Colon (tissue), 2 donors: ENCODE data around the gene TRPV6.

Experiments used
- FAIRE-seq: peaks from 2 replicates; lab custom pipeline; 2012; peaks lifted over from hg19 to GRCh38; lab: Jason Lieb, UNC
- donor health status: control.
- donor health status: control.

TRPV6 gene

GRCh38 chr7:142885311-142886230 is at the start of gene TRPV6:
TRPV6 (minus strand) TSS chr7:142885745.
- FAIRE-seq, result no peak

- no peak for FAIRE-seq
Observed at GRCh38 chr7:142934056-142934455, 48.5 kb upstream of the TRPV6 start.

DNA sequence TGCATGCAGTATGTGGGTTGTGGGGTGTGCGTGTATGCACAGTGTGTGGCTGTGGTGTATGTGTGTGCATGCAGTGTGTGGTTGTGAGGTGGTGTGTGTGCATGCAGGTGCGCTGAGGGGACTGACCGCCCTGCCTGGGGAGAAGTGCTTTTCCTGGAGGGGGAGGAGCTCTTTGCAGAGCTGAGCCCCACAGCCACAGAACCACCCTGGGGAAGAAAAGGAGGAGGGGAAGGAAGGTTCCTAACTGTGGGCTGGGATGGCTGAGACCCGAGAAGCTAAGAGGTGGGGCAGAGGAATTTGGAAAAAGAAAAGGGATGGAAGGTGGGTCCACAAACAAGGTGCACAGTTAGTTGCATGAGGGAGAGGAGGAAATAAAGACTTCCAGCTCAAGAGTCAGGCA is 48.1 kb upstream of the TRPV6 start, which contains the start of gene TRPV5:
TRPV5 (minus strand) TSS at position 123 of the 400 bp plus-strand sequence. CDS start 287 bp downstream, outside the sequence.
- no peak for FAIRE-seq

- FAIRE-seq, result no peak
Observed at GRCh38 chr7:142933092-142933475, 47.5 kb upstream of the TRPV6 start.

DNA sequence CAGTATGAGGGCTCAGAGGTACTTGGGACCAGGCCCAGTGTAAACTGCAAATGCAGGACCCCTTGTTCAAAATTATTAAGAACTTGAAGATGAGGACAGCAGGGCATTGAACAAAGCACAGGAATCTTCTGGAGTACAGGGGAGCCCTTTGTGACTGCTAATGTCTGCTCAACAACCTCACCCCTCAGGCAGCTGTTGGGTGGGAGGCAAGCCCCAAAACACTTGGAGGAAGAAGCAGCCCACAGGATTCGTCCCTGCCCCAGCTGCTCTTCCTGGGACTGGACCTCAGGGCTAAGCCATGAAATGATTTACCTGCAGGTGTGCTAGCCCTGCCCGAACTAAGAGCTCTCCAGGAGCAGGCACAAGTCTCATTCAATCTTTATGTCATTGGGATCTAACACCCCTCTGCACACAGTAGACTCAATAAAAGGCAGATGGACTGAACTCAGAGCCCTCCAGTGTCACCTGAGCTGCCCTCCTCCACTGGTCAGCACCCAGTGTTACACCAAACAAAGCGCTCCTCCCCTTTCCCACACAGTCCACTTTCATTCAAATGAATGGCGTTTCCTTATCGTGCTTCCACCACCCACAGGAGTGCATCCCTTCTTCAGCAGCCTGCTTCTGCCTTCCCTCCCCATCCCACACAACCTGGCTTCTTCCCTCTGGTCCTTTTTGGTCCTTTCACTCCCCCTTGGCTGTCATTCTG is 47.0 kb upstream of the TRPV6 start:
- no peak for FAIRE-seq

GRCh38 chr7:142930126-142930730 is 44.7 kb upstream of the TRPV6 start:
- FAIRE-seq, result no peak

DNA sequence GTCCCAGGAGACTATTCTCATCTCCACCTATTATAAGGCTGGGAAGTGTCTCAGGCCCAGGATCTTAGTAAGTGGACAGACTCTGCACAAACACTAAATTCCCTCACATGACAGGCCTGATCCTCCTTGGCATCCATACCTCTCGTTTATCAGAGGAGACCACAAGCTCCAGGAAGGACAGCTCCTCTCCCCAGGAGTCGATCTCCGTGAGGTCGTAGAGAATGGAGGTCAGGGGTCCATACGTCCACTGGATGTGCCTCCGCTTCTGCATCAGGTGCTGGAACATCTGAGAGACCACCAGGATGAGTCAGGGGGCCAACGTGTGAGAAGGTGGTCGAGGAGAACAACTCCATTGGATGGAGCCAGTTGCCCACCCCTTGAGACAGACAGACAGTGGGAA is 42.4 kb upstream of the TRPV6 start:
- FAIRE-seq, result no peak

- no peak for FAIRE-seq
Observed at GRCh38 chr7:142927085-142927745, 41.7 kb upstream of the TRPV6 start.

- no peak for FAIRE-seq
Observed at GRCh38 chr7:142925413-142925812, 39.9 kb upstream of the TRPV6 start.

GRCh38 chr7:142923391-142923790 is 37.8 kb upstream of the TRPV6 start:
- no peak for FAIRE-seq

GRCh38 chr7:142919656-142920055 is 34.1 kb upstream of the TRPV6 start:
- no peak for FAIRE-seq

DNA sequence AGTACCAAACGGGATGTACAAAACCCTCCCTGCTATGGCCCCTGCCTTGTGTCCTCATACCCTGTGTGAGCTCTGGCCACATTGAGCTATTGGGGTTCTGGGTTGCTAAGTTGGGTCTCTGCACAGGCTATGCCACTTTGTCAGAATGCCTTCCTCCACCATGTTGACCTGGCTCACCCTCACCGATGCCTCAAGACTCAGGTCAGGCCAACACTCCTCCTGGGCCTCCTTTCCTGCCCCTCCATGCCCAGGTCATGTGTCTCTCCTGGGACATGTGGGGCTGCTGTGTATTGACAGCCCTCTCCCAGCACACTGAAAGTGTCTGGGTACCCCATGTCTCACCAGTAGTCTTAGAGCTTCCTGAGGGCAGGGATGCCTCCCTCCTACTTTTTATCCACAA is 33.4 kb upstream of the TRPV6 start:
- FAIRE-seq, result no peak

DNA sequence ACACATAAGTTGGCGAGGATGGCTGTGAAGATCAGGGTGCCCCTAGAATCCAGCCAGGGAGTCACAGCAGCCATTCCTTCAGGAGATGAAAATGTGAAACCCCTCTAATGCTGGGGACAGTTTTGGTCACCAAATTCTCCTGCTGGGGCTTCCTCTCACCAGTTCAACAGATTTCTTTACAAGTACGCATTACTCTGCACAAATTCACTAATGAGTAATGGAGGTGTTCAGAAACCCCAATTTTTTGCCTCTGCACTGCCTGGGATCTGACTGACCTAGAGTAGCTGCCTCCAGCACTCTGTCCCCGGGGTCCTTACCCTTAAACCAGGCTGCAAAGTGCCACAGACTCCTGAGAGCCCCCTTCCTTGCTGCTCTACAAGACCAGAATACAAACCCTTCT is 31.9 kb upstream of the TRPV6 start:
- FAIRE-seq, result no peak

DNA sequence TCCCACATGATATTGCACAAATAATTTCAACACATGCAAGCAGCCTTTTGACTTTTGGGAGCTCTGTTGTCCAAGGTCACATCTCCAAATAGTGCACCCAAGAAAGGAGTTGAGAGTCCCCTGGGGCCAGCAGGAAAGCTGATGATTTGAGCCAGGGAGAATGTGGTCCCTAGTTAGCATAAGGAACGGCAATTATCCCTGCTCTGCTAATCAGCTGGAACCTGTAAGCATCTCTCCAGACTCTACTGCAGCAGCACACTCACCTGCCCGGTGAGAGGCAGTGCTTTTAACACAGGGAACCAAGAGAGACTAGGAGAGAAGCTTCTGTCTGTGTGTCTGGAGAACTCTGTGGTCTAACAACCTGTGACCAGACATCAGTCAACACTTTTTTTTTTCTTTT is 31.0 kb upstream of the TRPV6 start:
- no peak for FAIRE-seq

DNA sequence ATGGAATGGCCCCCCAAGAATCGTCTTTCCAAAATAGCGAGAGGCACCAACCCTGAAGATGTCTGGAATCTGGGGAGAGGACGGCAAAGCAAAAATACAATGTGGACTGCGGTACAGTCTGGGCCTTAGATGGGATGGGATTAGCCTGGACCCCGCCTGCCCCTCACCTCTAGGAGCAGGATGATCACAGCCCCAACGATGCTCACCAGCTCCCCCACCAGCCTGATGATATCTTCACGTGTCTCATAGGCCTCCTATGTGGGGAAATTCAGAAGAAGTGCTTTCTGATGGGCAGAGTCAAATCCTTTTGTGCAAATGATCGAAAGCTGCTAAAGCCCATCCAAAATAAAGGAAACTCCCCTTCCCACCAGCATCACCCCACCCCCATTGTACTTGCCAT is 29.8 kb upstream of the TRPV6 start:
- FAIRE-seq, result no peak

- no peak for FAIRE-seq
Observed at GRCh38 chr7:142914121-142914520, 28.6 kb upstream of the TRPV6 start.

DNA sequence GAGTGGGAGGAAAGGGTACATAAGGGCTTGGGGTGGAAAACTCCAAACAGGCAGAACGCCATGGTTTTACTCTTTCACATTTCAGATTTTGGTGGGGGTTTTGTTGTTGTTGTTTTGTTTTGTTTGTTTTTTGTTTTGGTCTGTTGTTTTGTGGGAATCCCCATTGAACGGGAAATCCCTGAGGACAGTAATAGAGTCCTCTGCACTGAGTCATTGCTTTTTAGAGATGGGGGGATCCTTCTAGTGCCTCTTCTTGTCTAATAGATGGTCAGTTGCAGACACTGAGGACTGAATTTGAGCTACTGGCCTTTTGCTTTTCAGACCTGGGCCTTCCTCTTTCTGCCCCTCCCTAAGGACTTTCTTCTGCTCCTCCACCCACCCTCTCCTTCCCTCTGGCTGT is 28.0 kb upstream of the TRPV6 start:
- FAIRE-seq, result no peak

DNA sequence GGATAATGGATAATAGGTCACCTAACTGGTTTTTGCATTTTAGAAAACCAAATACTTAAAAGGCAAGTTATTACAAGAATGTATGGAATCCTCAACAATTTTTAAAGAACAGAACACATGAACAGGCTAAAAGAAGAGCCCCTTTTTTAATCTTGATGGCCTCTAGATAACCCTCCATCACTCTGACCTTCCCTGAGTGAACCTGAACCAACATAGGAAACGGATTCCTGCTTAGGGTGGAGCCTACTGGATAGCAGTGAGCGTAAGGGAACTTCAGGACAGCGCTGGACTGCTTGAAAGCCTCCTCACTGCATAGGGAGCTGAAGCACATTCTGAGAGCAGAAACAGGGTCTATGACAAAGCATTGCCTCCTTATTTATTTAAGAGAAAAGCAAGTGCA is 27.5 kb upstream of the TRPV6 start:
- FAIRE-seq, result no peak

DNA sequence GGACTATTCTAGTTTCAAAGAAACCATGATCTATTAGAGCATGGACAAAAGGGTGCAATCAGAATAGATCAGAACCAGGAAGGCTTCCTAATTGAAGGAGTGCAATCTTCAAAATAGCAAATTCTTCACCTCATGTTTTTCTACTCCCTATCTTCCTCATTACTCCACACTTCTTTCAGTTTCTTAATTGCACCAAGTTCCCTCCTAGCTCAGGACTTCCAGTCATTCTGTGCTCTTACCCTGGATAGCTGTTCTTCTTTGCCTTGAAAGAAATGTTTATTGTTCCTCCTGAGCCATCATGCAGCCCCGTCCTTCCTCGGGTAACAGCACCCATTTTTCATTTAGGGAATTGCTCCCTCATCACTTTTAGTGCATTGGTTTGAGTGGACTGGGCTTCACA is 24.9 kb upstream of the TRPV6 start:
- FAIRE-seq, result no peak

GRCh38 chr7:142910031-142910433 is 24.5 kb upstream of the TRPV6 start:
- FAIRE-seq, result no peak

DNA sequence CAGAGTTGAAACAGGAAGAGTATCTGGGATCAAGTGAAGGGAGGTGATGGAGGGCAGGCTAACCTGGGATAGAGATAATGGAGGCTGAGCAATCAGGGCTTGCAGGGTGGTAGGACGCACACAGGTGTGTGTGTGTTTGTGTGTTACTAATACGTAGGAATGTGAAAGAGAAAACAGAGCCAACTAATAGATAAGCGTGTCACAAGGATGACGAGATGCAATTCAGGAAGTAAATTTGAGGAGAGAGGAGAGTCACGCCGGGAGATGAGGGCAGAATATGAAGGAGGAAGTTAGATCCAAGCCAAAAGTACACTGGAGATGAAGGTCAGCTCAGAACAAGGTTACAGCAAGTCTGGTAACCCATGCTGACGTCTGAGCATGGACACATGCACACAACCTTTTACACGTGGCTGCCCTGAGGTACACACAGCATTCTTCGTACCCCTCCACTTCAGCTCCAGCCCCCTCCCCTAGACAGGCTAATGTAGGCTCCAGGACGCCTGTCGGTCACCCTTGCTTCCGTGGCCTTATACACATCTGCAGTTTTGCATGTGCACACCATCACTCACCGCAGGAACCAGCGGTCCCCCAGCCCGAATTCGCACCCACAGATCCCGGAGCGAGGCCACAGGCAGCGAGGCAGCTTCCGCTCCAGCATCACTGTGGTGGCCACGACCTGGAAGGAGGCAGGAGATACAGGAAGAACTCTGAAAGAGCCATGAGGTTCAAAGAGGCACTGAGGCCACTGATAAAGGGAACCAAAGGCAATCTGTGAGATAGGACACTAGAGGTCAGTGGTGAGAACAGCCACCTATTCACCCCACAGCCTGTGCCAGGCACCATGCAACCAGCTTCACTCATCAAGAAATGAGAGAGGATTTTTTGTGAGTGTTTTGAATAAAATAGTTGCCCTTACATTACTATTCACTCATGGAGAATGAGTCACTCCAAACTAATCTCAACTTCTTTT is 23.7 kb upstream of the TRPV6 start:
- no peak for FAIRE-seq
